HG02763 (cell line): ENCODE data around the gene SUPT3H.

Experiments
- ATAC-seq: cut with Tn5 transposase; IDR thresholded peaks from one replicate; pipeline ENCODE4 v1.9.1; 2021; ENCODE audit warnings: mild to moderate bottlenecking, moderate library complexity; ENCODE audit not compliant: unreplicated experiment

The SUPT3H gene

DNA sequence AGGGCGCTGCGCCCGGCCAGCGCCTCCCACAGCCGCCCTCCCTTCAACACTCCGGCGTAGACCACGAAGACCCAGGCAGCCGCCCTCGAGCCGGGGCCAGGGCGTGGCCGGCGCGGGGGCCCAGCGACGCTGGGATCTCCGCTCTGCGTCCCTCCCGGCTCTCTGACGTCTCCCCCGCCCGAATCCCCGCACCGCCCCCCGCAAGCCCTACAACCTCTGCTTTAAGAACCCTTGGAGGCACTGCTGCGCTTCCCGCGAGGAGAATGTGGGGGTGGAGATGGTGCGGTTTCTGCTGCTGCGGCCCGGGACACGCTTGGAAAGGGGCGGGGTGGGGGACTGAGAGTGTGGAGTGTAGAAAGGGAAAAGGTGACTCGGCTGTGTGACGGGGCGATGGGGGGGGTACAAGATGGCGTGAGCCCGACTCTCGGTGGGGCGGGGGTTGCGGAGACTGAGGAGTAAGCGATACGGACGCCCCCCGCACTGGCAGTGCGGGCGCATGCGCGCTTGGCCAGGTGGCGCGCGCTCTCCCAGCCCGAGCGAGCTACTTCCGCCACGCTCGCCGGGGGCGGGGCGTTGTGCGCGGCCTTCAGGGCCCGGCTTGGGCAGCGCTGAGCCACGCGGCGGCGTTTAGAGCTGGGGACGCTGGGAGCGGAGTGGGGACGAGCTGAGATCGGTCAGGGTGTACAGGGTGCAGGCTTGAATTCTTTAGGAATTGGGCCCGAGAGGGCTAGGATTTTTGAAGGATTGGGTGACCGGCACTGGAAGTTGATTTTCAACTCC is at the start of gene SUPT3H:
SUPT3H (minus strand) TSS at position 381 of the 780 bp plus-strand sequence.
- peak; percentile 93 for ATAC-seq

DNA sequence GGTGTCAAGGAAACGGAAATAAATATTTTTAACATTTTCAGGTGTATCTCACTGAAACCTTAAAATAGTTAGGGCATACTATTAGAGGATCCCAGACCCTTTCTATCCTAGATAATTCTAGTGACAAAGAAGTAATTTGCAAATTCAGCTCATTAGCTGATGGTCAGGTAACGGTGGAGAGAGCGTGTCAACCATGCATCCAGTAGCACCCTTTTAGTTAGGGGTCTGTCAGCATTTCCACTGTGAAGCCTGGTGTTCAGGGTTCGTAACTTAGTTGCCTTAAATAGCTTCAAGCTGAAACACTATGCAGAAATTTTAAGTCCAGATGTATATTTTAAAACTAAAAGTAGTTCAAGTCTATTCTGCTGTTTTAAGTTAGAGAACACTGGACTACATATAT is 48.5 kb upstream of the SUPT3H start:
- ATAC-seq, result no peak

DNA sequence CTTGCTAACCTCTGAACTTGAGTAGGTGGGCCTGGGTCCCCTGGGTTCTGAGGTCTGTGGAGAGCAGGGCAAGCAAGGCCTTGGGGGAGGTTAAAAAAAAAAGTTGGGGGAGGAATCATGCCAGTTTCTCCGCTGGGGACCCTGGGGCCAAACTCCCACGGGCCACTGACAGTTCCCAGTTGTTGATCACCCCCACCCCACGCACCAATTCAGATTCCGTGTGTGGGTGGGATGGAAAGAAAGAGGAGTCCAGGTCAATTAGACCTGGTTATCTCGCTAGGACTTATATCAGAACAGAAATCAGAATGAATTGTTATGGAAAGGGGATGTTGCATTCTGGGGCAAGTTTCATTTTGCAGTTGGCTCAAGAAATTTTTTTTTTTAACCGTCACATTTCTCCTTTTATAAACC is 46.7 kb upstream of the SUPT3H start:
- no peak for ATAC-seq

DNA sequence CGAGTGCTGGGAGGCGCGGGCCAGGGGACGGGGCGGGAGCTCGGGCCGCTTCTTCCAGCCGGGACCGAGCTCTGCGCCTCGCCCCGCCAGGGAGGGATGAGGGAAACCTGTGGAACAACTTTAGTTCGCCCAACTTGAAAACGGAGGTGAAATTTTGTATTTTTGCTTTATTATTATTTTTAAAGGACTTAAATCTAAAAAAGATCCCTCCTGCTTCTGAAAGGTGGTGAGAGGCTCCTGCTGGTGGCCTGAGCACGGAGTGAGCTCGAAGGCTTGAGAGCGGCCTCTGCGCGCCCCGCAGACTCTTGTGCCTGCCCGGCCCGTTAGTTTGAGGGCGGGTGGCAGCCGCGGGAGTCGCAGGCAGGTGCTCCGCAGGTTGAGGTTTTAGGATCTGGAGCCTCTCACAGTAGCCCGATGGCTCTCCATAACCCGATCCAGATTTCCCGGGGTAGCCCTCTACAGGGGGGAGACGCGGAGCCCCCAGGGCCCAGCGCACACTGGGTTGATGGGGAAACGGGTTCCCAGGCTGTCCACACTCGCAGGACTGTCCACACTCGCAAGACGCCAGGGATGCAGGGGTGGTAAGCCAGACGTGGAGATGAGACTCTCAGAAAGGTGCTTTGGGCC is 46.2 kb upstream of the SUPT3H start:
- ATAC-seq, result no peak

DNA sequence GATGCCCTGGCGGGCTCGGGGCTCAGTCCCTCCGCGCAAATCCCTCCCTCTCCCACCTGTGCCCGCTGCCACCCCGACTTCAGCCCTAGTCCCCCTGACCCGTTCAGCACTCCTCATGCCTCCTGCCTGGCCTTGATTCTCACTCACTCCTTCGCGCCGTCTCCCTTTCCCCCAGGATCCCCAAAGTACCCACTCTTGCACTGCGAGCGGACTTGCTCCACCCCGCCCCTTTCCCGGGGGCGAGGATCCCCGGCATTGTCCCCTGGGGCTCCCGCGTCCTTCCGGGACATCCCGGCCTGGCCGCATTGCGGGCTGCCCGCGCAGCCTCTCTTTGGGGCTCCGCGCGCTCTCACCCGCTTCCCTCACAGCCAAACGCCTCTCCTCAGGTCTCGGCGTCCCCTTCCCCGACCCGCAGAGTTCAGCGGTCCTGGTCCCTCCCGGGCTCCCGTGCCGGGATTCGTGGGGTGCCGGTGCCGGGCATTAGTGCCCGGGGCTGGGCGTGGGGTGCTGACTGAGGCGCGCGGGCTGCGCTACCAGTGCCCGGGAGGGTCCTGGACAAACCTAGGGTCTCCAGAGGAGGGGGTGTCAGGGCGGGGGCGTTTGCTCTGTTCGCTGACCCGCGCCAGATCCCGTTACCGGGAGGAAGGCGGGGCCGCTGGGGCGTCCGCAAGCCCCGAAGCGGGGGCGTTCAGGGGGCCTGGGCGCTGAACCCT is 45.5 kb upstream of the SUPT3H start:
- ATAC-seq, result no peak

DNA sequence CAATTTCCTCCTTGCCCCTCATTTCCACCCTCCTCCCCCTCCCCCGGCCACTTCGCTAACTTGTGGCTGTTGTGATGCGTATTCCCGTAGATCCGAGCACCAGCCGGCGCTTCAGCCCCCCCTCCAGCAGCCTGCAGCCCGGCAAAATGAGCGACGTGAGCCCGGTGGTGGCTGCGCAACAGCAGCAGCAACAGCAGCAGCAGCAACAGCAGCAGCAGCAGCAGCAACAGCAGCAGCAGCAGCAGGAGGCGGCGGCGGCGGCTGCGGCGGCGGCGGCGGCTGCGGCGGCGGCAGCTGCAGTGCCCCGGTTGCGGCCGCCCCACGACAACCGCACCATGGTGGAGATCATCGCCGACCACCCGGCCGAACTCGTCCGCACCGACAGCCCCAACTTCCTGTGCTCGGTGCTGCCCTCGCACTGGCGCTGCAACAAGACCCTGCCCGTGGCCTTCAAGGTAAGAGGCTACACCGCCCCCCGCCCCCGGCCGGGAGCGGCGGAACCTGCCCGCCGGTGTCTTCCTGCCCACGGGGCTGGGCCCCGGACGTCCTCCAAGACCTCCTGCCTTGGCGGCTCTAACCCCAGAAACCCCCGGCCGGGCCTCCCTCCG is 44.9 kb upstream of the SUPT3H start:
- ATAC-seq, result no peak

DNA sequence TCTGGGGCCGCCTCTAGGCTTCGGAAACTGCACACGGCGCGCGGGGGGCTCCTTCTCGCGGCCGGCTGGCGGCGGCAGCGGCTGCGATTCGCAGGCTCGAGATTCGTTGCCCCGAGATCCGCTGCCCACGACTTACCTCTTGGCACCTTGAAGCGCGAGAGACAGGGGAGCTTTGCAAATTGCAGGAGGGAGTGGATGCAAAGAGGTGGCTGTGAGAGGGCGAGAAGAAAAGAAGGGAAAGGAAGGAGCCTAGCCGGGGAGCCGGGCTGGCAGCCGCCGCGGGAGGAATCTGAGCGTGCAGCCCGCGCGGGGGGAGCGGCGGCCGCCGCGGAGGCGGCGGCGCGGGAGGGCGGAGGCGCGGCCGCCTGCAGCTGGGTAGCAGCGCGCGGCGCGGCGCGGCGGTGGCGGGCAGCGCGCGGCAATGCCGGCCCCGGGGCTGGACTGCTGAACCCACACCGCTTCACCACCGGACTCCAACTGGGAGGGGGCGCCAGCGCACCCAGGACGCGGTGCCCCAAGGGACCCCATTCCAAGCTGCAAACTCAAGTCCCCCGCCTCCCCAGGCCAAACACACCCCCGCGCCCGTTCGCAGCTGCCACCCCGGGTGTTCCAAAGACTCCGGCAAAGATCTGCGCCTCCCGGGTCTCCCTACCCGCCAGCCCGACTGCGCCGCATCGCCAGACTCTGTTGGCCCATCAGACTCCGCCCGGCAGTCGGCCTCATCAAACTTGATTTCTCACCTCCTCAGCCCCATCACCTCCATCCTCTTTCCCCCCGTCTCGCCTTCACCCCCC is 44.2 kb upstream of the SUPT3H start:
- ATAC-seq, result no peak

DNA sequence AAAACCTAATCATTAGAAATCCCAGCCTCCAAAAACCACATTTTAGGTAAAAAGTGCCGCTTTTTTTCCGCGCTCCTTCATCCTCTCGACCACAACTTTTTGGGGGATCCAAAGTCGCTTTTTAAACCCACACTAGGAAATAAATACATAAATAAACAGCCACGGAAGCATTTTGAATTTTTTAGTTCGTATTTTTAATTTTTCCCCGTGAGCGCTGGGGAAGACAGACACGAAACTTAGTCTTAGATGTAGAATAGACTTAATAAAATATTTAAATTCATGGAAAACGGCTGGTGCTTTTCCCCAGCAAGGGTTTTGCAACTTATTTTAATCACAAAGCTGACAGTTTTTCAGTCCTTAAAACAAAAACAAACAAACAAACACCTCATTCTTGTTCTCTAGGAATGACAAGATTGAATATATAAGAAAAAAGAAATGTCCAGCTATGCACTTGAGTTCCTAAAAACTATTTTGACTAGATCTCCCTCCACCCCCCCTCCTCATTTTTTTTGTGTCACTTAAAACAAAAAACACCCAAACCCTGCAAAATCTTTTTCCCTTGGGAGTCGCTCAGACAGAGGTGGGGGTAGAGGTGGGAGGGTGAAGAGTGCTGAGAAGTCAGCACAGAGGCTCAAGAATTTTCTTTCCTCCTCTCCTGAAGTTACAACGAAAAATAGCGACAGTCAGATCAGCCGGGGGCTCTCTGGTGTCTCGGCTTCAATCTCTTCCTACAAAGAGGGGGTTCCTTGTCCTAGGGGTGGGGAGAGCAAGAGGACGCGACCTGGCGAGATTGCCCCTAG is 43.4 kb upstream of the SUPT3H start:
- ATAC-seq, result no peak

DNA sequence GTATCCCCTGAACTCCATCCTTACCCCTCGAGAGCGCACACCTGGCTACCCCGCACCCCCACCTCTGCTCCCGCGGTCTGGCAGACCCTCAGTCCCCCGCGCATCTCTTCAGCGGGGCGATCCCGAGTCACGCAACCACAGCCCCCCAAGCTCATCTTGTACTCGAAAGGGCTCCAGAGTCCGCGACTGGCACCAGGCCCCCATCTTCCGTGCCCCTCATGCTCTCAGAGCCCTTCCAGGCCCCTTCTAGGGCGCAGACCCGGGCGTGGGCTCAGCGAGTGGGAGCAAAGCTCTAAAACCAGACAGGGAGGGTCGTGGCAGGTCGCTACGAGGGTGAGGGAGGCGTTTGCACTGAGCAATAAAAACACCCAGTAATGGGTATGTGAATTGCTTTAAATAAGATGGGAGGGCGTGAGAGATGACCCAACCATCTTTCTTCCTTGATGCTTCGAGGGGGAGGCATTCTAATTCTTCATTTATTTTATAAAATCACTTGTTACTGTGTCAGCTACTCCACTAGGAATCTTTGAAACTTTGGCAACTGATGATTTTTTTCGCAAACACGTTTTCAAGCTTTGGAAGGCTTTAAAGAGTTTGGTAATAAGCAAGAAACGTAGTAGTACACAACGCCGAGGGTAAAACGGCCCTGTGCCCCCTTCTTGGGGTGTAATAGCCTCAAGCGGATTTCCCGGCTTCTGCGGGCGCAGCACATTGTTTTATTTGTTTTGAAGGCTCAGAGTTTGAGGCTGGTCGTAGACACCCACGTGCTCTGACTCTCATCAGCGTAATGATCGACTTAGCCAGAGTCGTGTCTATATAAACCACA is 42.6 kb upstream of the SUPT3H start:
- no peak for ATAC-seq

DNA sequence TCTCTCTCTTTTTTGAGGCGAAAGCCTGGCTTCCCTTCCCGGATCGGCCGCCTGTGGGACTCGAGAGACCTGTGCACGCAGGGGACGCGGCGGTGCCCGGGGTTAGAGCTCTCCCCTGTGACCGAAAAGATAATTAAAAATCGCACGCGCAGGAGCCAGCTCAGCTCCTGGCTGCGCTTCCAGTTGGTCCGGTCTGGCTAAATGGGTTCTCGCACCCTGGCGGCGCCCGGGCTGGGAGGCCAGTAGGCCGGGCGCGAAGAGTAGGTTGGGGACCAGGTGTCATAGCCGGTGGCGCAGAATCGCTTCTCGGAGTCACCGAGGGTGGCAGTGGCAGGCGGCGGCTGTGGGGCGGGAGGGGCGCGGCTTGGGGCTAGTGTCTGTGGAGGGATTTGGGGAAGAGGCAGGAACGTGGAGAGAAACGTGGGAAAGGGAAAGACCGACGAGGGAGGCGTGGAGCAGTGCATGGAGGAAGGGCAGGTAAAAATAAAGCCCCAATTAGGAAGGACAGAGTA is 41.9 kb upstream of the SUPT3H start:
- no peak for ATAC-seq

DNA sequence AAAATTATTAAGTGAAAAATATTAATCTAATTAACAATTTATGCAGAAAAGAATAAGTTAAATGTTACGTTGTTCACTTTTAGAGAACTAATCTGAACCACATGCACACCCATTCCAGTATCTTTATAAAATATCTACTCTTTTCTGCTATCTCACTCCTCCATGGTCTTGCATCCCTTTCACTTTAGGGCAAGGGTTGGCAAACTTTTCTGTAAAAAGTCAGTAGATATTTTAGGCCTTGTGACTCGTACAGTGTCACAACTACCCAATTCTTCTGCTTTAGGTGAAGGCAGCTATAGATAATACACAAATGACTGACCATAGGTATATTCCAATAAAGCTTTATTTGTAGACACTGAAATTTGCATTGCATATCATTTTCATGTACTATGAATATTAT is 39.7 kb upstream of the SUPT3H start:
- ATAC-seq, result no peak

DNA sequence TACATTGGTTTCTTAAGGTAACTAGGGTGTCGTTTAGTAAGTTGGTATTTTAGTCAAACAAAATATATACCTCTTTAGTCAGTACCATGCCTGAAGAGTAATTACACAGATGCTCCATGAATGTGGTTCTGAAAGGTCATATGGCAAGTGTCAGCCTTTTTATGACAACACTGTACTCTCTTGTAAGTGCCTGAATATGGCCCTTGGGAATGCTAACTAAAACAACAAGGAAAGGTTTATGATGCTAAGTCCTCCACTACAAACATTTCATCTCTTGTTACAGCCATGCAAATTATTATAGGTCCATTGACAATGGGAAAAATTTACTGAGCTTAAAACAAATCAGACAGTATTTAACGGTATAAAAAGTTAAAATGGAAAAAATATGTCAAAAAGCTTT is 39.0 kb upstream of the SUPT3H start:
- ATAC-seq, result no peak

DNA sequence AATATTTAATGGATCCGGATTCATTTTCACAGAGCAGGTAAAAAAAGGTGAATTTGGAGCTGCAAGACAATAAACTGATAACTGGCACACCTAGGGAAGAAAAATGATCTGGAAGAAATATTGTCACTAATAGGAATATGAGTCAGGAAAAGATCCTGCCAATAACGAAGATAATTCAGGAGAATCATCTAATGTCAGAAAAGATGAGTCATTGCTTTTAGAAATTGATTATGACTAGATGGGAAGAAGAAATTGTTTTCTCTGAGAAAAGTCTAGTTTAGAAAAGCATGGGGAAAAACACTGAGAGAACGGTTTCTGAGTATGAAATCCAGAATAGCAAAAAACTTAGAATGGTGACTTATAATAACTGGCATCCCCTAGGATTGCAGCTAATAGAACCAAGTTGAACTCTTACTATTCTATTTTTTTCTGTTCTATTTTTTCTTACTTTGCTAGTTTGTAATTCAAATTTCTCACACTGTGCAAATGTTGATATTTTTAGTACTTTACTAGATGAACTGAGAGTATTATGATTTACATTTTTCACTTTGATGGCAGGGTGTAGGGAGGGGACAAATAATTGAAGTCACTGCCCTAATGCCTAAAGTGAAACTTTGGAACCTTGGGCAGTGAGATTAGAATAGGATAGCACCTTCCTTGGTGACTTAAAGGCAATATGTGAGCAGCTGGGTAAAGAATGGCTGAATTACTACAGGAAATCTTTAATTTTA is 38.2 kb upstream of the SUPT3H start:
- no peak for ATAC-seq

DNA sequence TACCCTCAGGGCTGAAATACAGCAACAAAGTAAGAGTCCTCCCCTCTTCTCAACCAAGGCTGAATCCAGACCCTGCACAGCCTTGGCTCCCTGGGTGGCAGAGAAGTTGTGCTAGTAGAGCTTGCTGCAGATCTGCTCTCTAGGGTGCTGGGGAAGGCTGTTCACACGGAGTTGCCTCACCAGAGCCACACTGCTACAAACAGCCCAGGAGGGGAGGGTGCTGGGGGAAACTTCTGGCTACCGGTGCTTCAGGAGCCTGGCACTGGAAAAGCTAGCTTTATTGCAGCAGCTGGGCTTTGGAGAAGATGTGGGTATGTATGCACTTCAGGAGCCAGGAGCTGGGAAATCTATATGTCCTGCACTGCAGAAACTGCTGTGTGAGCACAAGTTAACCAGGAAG is 37.6 kb upstream of the SUPT3H start:
- ATAC-seq, result no peak

DNA sequence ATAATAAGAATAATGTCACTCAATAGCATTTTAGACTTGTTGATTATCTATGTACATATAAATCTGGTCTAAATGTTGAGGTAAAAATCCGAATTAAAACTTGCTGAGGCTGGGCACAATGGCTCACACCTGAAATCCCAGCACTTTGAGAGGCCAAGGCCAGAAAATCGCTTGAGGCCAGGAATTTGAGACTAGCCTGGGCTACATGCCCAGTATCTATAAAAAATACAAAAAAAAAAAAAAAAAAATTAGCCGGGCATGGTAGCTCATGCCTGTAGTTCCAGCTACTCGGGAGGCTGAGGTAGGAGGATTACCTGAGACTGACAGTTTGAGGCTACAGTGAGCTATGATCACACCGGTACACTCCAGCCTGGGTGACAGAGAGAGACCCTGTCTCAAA is 34.2 kb upstream of the SUPT3H start:
- ATAC-seq, result no peak

DNA sequence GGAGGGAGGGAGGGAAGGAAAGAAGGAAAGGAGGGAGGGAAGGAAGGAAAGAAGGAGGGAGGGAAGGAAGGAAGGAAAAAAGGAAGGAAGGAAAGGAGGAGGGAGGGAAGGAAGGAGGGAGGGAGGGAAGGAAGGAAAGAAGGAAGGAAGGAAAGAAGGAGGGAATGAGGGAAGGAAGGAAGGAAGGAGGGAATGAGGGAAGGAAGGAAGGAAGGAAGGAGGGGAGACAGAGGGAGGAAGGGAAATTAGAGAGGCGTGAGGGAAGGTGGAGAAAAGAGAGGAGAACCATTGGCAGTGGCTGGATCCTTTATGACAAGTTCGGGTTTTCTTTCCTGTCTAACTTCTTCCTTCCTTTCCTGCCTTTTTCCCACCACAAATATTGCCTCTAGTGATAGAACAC is 22.3 kb upstream of the SUPT3H start:
- no peak for ATAC-seq

DNA sequence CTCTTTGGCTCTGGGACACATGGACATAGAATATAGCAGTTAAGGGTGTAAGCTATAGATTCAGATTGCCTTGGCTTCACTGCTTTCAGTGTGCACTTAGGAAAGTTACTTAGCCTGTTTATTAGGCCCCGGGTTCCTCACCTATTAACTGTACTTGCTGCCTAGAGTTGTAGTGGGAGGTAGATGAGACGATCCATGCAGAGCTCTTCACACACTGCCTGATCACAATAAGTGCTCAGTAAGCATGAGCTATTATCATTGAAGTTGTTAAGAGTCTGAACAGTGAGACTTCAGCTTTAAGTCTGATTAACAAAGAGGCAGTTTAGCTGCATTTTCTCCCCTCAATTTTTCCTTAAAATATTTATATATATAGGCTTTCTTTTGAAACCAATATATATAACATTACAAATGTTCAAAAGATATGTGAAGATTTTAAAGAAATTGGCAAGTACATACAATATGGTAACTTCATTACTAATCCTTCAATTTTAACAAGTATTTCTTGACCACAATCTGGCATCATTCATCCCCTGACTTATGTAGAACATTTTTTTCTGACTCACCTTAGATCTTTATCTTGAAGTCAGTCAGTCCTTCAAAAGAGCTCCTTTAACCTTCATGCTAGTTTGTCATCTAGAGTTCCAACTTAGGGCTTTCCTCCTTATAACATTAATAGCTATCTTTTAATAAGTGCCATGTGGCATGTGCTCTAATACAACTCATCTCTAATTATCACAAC is 20.5 kb upstream of the SUPT3H start:
- ATAC-seq, result no peak
